ENCODE measurements around the gene ART3. TPM values are rescaled to one million over a fixed set of nuclear protein-coding genes. Genes with fewer than 3 reads are reported as not detected.

Gene ART3
- total RNA-seq, 1 experiment from 2014 or later = not detected

GRCh38 chr4:76061982-76062381 lies 12.5 kb upstream of the ART3 start:
- POLR2A ChIA-PET (ENCODE audit: low non-redundant PET) = no interaction called here

GRCh38 chr4:76066546-76066945 lies 8.0 kb upstream of the ART3 start:
- Histone ChIP-seq H3K9me3 (ENCODE audit: low read depth, low read length, poor library complexity, severe bottlenecking) (no peaks in the 10 kb centered on the region), H3K27me3 (replicated peaks; ENCODE audit: insufficient read depth, low read depth, low read length, poor library complexity) (no peaks in the 10 kb centered on the region), H3K27ac (ENCODE audit: low read depth, low read length, poor library complexity, severe bottlenecking) (no peak overlapping the region), H3K36me3 (ENCODE audit: insufficient read depth, low read length, poor library complexity, severe bottlenecking) (no peaks in the 10 kb centered on the region), H3K4me1 (ENCODE audit: insufficient read depth, low read length, poor library complexity, severe bottlenecking) (no peaks in the 10 kb centered on the region), H3K4me3 (ENCODE audit: low read depth, low read length, poor library complexity, severe bottlenecking) (no peak overlapping the region)
- BruUV-seq (replicated peaks) = no TSS peak
- no peak for DNase-seq (ENCODE audit: low spot score)
- POLR2A ChIA-PET (ENCODE audit: low non-redundant PET) = no interaction called here
- intact Hi-C loops (cut with micrococcal nuclease; ENCODE audit: unreplicated experiment) = loop anchor here (2.0 to 5.0 kb wide), 2 partner anchors 64 to 149 kb away; no protein-coding TSS in a partner anchor
- TF ChIP-seq EZH2 (IDR thresholded peaks at IDR 0.05; ENCODE audit: borderline replicate concordance, low read depth, low read length, poor library complexity, severe bottlenecking) (no peak), CTCF (conservative IDR thresholded peaks at IDR 0.05; ENCODE audit: low read depth, low read length) (no peak)
- CTCF ChIA-PET = interaction anchor here (0.9 kb wide), 1 partner anchor 71 kb away, joined by 4 read pairs; no protein-coding TSS in a partner anchor

More at GRCh38 chr4:76061982-76062381, 12.5 kb upstream of the ART3 start:
- Histone ChIP-seq H3K27me3 (replicated peaks; ENCODE audit: insufficient read depth, low read depth, low read length, poor library complexity) (no peaks in the 10 kb centered on the region), H3K36me3 (ENCODE audit: insufficient read depth, low read length, poor library complexity, severe bottlenecking) (no peaks in the 10 kb centered on the region), H3K4me3 (ENCODE audit: low read depth, low read length, poor library complexity, severe bottlenecking) (no peak overlapping the region), H3K27ac (ENCODE audit: low read depth, low read length, poor library complexity, severe bottlenecking) (no peak overlapping the region), H3K4me1 (ENCODE audit: insufficient read depth, low read length, poor library complexity, severe bottlenecking) (no peaks in the 10 kb centered on the region), H3K9me3 (ENCODE audit: low read depth, low read length, poor library complexity, severe bottlenecking) (no peaks in the 10 kb centered on the region)
- DNase-seq (ENCODE audit: low spot score) = no peak
- no TSS peak for BruUV-seq (replicated peaks)
- intact Hi-C loops (cut with micrococcal nuclease; ENCODE audit: unreplicated experiment) = no loop called here
- CTCF ChIA-PET = no interaction called here
- TF ChIP-seq CTCF (conservative IDR thresholded peaks at IDR 0.05; ENCODE audit: low read depth, low read length) = no peak

- Histone ChIP-seq H3K4me3 (ENCODE audit: low read depth, low read length, poor library complexity, severe bottlenecking) (no peak overlapping the region), H3K36me3 (ENCODE audit: insufficient read depth, low read length, poor library complexity, severe bottlenecking) (no peaks in the 10 kb centered on the region), H3K27me3 (replicated peaks; ENCODE audit: insufficient read depth, low read depth, low read length, poor library complexity) (no peaks in the 10 kb centered on the region), H3K27ac (ENCODE audit: low read depth, low read length, poor library complexity, severe bottlenecking) (no peak overlapping the region), H3K9me3 (ENCODE audit: low read depth, low read length, poor library complexity, severe bottlenecking) (no peaks in the 10 kb centered on the region), H3K4me1 (ENCODE audit: insufficient read depth, low read length, poor library complexity, severe bottlenecking) (no peaks in the 10 kb centered on the region)
- BruUV-seq (replicated peaks) = no TSS peak
- TF ChIP-seq EZH2 (IDR thresholded peaks at IDR 0.05; ENCODE audit: borderline replicate concordance, low read depth, low read length, poor library complexity, severe bottlenecking) (no peak), CTCF (conservative IDR thresholded peaks at IDR 0.05; ENCODE audit: low read depth, low read length) (peak; percentile 63)
- peak; percentile 57 for DNase-seq (ENCODE audit: low spot score)
- CTCF ChIA-PET = interaction anchor here (0.7 kb wide), 1 partner anchor 37 kb away, joined by 3 read pairs; no protein-coding TSS in a partner anchor
- intact Hi-C loops (cut with micrococcal nuclease; ENCODE audit: unreplicated experiment) = loop anchor here (1.0 to 5.0 kb wide), 3 partner anchors 65 to 150 kb away; no protein-coding TSS in a partner anchor
- POLR2A ChIA-PET (ENCODE audit: low non-redundant PET) = no interaction called here
Observed at GRCh38 chr4:76067652-76068286, 6.7 kb upstream of the ART3 start.
